Neural progenitor cell (in vitro differentiated cells): Measurements from ENCODE around the gene PRRT2. TPM values are rescaled to one million over a fixed set of nuclear protein-coding genes. Genes with fewer than 3 reads are reported as not detected.
"Not testable (repeated sequence)": the region's sequence is repeated elsewhere in the genome, so short reads cannot be mapped to it uniquely, and the experiment has no call there.

ENCODE experiments used
- DNase-seq: peaks from one replicate; pipeline ENCODE4 v3.0.0-alpha.2; 2016; ENCODE audit warnings: low spot score
- H2AFZ ChIP-seq: fragments of 200-600 bp; sonication (generic); replicated peaks from 2 replicates; pipeline ENCODE4 v1.6.1; 2016; ENCODE audit warnings: antibody characterized with exemption
- H3F3A ChIP-seq: fragments of 200-600 bp; sonication (generic); 2 replicates; pipeline ENCODE4 v1.6.1; 2016; ENCODE audit warnings: antibody characterized with exemption, low read depth
- H3K27ac ChIP-seq: fragments of 200-600 bp; sonication (generic); 2 replicates; pipeline ENCODE4 v1.5.1; 2016; ENCODE audit warnings: mild to moderate bottlenecking
- H3K27me3 ChIP-seq: fragments of 200-600 bp; sonication (generic); 2 replicates; pipeline ENCODE4 v1.6.1; 2016; ENCODE audit warnings: mild to moderate bottlenecking, moderate library complexity
- H3K36me3 ChIP-seq: fragments of 200-600 bp; sonication (generic); 2 replicates; pipeline ENCODE4 v1.5.1; 2016
- H3K4me1 ChIP-seq: fragments of 200-600 bp; sonication (generic); 2 replicates; pipeline ENCODE4 v1.6.1; 2016; ENCODE audit warnings: mixed run types
- H3K4me2 ChIP-seq: fragments of 200-600 bp; sonication (generic); 2 replicates; pipeline ENCODE4 v1.6.1; 2016
- H3K4me3 ChIP-seq: fragments of 200-600 bp; sonication (generic); 2 replicates; pipeline ENCODE4 v1.5.1; 2016
- H3K79me2 ChIP-seq: fragments of 200-600 bp; sonication (generic); 2 replicates; pipeline ENCODE4 v1.6.1; 2016; ENCODE audit warnings: low read depth
- H3K9ac ChIP-seq: fragments of 200-600 bp; sonication (generic); 2 replicates; pipeline ENCODE4 v1.6.1; 2016
- H3K9me3 ChIP-seq: fragments of 200-600 bp; sonication (generic); 2 replicates; pipeline ENCODE4 v1.5.1; 2016; ENCODE audit warnings: low read depth
- H4K20me1 ChIP-seq: fragments of 200-600 bp; sonication (generic); 2 replicates; pipeline ENCODE4 v1.6.1; 2016; ENCODE audit warnings: low read depth
- H3K27ac Mint-ChIP-seq: 3 replicates; pipeline ENCODE4 v1.8.0; 2021; ENCODE audit warnings: mixed read lengths
- H3K27me3 Mint-ChIP-seq: 2 replicates; pipeline ENCODE4 v1.8.0; 2022; ENCODE audit warnings: low read depth, mild to moderate bottlenecking, inconsistent platforms, moderate library complexity, mixed read lengths; ENCODE audit not compliant: insufficient read depth
- H3K36me3 Mint-ChIP-seq: 3 replicates; pipeline ENCODE4 v1.8.0; 2021; ENCODE audit warnings: mixed read lengths
- H3K4me1 Mint-ChIP-seq: 3 replicates; pipeline ENCODE4 v1.8.0; 2021; ENCODE audit warnings: mixed read lengths
- H3K4me3 Mint-ChIP-seq: 3 replicates; pipeline ENCODE4 v1.8.0; 2021; ENCODE audit warnings: mild to moderate bottlenecking, moderate library complexity, mixed read lengths
- H3K9me3 Mint-ChIP-seq: 3 replicates; pipeline ENCODE4 v1.8.0; 2020; ENCODE audit warnings: mixed read lengths
- EZH2 ChIP-seq: fragments of 200-600 bp; sonication (generic); IDR thresholded peaks from 2 replicates; pipeline ENCODE4 v1.6.1; 2017; ENCODE audit warnings: antibody characterized with exemption, mild to moderate bottlenecking, moderate library complexity
- EZH2phosphoT487 ChIP-seq: fragments of 200-600 bp; sonication (generic); IDR thresholded peaks from 2 replicates; pipeline ENCODE4 v1.6.1; 2017; ENCODE audit warnings: antibody characterized with exemption
- total RNA-seq: library from RNA; depleted of rRNA; stranded (reverse); fragments of >200 nt; gene quantifications from 2 replicates; pipeline ENCODE4 v1.2.3, GENCODE V29; 2015; ENCODE audit warnings: low replicate concordance
- TF ChIP-seq, protein P1 (sequence below): fragments of 200-600 bp; sonication (generic); IDR thresholded peaks from 2 replicates; pipeline ENCODE4 v1.5.1; 2017; ENCODE audit warnings: antibody characterized with exemption, mild to moderate bottlenecking

Gene PRRT2
- total RNA-seq, 1 donor from 2014 or later = 23.5 TPM

DNA sequence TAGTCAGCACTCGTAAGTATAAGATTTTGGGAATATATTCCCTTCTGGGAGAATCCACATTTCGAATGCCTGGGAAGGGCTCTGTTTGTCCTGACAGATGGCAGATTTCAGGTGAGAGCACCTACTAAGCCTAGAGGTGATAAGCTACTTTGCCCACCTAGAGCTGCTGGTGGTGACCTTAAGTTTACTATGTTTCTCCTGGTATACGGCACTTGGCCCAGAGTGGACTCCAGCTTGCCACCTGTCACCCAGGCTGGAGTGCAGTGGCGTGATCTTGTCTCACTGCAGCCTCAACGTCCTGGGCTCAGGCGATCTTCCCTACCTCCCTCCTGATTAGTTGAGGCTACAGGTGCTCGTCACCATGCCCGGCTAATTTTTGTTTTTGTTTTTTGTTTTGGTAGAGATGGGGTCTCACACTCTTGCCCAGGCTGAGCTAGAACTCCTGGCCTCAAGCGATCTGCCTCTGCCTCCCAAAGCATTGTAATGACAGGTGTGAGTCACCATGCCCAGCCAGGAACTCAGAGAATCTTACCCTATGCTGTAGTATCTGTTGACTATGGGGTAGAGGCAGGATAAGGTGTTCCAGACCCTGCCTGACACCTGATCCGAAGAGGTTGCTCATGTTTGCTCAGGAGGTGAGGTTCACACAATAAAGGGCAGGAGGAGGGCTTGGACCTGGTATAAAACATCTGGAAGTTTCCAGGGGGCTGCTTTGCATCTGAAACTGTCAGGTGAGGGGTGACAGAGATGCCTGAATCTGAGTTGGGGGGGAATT is 34.2 kb upstream of the PRRT2 start, which contains the start of gene ZG16:
Gene ZG16, plus strand, starts transcription at position 681 of the 775 bp plus-strand sequence. CDS start 1,011 bp downstream, outside the sequence.
- Histone ChIP-seq H3K4me1 (no peaks in the 10 kb centered on the region), H3F3A (no peaks in the 10 kb centered on the region), H3K36me3 (no peaks in the 10 kb centered on the region), H3K9ac (no peak within 1 kb of the TSS), H3K4me3 (no peak within 1 kb of the TSS), H3K79me2 (no peaks in the 10 kb centered on the region), H3K27ac (no peak within 1 kb of the TSS), H3K9me3 (no peaks in the 10 kb centered on the region), H3K27me3 (peaks cover 8% of the 10 kb centered on the region), H4K20me1 (no peaks in the 10 kb centered on the region), H2AFZ (no peak within 1 kb of the TSS), H3K4me2 (no peak within 1 kb of the TSS)
- no peak for DNase-seq
- TF ChIP-seq EZH2 = no peak
- no peak for TF ChIP-seq EZH2phosphoT487
- TF ChIP-seq, protein P1, sequence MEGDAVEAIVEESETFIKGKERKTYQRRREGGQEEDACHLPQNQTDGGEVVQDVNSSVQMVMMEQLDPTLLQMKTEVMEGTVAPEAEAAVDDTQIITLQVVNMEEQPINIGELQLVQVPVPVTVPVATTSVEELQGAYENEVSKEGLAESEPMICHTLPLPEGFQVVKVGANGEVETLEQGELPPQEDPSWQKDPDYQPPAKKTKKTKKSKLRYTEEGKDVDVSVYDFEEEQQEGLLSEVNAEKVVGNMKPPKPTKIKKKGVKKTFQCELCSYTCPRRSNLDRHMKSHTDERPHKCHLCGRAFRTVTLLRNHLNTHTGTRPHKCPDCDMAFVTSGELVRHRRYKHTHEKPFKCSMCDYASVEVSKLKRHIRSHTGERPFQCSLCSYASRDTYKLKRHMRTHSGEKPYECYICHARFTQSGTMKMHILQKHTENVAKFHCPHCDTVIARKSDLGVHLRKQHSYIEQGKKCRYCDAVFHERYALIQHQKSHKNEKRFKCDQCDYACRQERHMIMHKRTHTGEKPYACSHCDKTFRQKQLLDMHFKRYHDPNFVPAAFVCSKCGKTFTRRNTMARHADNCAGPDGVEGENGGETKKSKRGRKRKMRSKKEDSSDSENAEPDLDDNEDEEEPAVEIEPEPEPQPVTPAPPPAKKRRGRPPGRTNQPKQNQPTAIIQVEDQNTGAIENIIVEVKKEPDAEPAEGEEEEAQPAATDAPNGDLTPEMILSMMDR = no peak
- Mint-ChIP-seq H3K9me3 (no peaks in the 10 kb centered on the region), H3K27me3 (peaks cover 14% of the 10 kb centered on the region), H3K36me3 (no peaks in the 10 kb centered on the region), H3K4me1 (peaks cover 10% of the 10 kb centered on the region), H3K27ac (no peak within 1 kb of the TSS), H3K4me3 (no peak within 1 kb of the TSS)

DNA sequence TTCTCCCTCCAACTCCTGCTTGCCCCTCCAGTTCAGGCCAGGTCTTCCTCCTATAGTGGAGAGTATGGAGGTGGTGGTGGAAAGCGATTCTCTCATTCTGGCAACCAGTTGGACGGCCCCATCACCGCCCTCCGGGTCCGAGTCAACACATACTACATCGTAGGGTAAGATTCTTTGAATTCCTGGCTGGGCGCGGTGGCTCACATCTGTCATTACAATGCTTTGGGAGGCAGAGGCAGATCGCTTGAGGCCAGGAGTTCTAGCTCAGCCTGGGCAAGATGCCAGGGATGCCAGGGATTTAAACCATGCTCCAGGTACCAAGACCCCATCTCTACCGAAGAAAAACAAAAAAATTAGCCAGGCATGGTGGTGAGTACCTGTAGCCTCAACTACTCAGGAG is 32.5 kb upstream of the PRRT2 start:
- H3K9me3 ChIP-seq = no peaks in the 10 kb centered on the region
- H3K4me3 ChIP-seq = no peak overlapping the region
- H3K9ac ChIP-seq = no peak overlapping the region
- Mint-ChIP-seq H3K27me3 (peaks cover 12% of the 10 kb centered on the region), H3K4me3 (no peak overlapping the region), H3K4me1 (peaks cover 14% of the 10 kb centered on the region), H3K36me3 (no peaks in the 10 kb centered on the region), H3K27ac (no peak overlapping the region), H3K9me3 (no peaks in the 10 kb centered on the region)
- H3K4me1 ChIP-seq = no peaks in the 10 kb centered on the region
- H3K4me2 ChIP-seq = no peak overlapping the region
- no peak overlapping the region for H3K27ac ChIP-seq
- no peaks in the 10 kb centered on the region for H3K79me2 ChIP-seq
- TF ChIP-seq, protein P1 = no peak
- TF ChIP-seq EZH2phosphoT487 (no peak), EZH2 (no peak)
- no peak overlapping the region for H2AFZ ChIP-seq
- H4K20me1 ChIP-seq = no peaks in the 10 kb centered on the region
- DNase-seq = no peak
- no peaks in the 10 kb centered on the region for H3K36me3 ChIP-seq
- H3F3A ChIP-seq = no peaks in the 10 kb centered on the region
- peaks cover 8% of the 10 kb centered on the region for H3K27me3 ChIP-seq

DNA sequence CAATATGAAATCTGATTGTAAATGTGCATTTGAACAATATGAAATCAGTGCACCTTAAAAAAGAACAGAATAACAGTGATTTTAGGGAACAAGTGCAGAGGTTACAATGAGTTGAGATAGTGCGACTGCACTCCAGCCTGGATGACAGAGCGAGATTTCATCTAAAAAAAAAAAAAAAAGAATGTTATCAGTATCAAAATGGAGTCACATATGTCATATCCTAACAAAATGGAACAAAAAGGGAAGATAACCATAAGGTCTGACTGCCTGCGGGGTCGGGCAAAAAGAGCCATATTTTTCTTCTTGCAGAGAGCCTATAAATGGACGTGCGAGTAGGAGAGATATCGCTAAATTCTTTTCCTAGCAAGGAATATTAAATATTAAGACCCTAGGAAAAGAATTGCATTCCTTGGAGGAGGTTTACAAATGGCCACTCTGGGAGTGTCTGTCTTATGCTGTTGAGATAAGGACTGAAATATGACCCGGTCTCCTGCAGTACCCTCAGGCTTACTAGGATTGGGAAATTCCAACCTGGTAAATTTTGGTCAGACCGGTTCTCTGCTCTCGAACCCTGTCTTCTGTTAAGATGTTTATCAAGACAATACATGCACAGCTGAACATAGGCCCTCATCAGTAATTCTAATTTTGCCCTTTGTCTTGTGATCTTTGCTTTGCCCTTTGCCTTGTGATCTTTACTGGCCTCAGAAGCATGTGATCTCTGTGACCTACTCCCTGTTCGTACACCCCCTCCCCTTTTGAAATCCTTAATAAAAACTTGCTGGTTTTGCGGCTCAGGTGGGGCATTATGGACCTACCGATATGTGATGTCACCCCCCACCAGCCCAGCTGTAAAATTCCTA is 28.7 kb upstream of the PRRT2 start:
- H3F3A ChIP-seq, H3K27ac Mint-ChIP-seq, H3K36me3 Mint-ChIP-seq, H2AFZ ChIP-seq, H3K27ac ChIP-seq, H3K9me3 Mint-ChIP-seq, H3K79me2 ChIP-seq, H3K4me2 ChIP-seq, H4K20me1 ChIP-seq, H3K9ac ChIP-seq, H3K36me3 ChIP-seq, DNase-seq, H3K27me3 ChIP-seq, H3K4me1 ChIP-seq, H3K4me3 Mint-ChIP-seq, H3K9me3 ChIP-seq, H3K4me3 ChIP-seq: not testable (repeated sequence)
- H3K27me3 Mint-ChIP-seq = peaks cover 13% of the 10 kb centered on the region
- peaks cover 12% of the 10 kb centered on the region for H3K4me1 Mint-ChIP-seq
